HG02884 (cell line): ENCODE measurements around the gene PILRB.
"Not testable (repeated sequence)": the region's sequence is repeated elsewhere in the genome, so short reads cannot be mapped to it uniquely, and the experiment has no call there.

Experiments used
- ATAC-seq: cut with Tn5 transposase; IDR thresholded peaks from one replicate; pipeline ENCODE4 v1.9.1; 2021; ENCODE audit warnings: mild to moderate bottlenecking, moderate library complexity; ENCODE audit not compliant: unreplicated experiment

Gene PILRB

GRCh38 chr7:100373870-100374598, 16.1 kb downstream of the PILRB start:
- ATAC-seq = not testable (repeated sequence)

GRCh38 chr7:100374601-100375000, 16.7 kb downstream of the PILRB start:
- ATAC-seq = no peak

GRCh38 chr7:100376066-100376465, 18.1 kb downstream of the PILRB start:
- ATAC-seq = no peak

GRCh38 chr7:100378114-100378755, 20.3 kb downstream of the PILRB start:
- ATAC-seq = no peak

- ATAC-seq = no peak
These were observed 22.3 kb downstream of the PILRB start for GRCh38 chr7:100380196-100380595.

GRCh38 chr7:100381531-100382233, 23.8 kb downstream of the PILRB start:
- not testable (repeated sequence) for ATAC-seq

GRCh38 chr7:100382234-100382853, 24.4 kb downstream of the PILRB start:
- not testable (repeated sequence) for ATAC-seq

GRCh38 chr7:100384628-100385294, 26.8 kb downstream of the PILRB start:
- no peak for ATAC-seq

GRCh38 chr7:100386940-100387339, 29.0 kb downstream of the PILRB start:
- no peak for ATAC-seq

GRCh38 chr7:100387695-100388094, 29.8 kb downstream of the PILRB start:
- no peak for ATAC-seq

- no peak for ATAC-seq
These were observed 31.6 kb downstream of the PILRB start for GRCh38 chr7:100389437-100390088.

GRCh38 chr7:100390286-100391009, 32.5 kb downstream of the PILRB start:
- no peak for ATAC-seq

GRCh38 chr7:100393233-100393905, 35.5 kb downstream of the PILRB start:
- no peak for ATAC-seq

GRCh38 chr7:100394077-100394476, 36.2 kb downstream of the PILRB start:
- ATAC-seq = no peak

GRCh38 chr7:100396421-100396982, 38.6 kb downstream of the PILRB start:
- peak; percentile 85 for ATAC-seq

- ATAC-seq = no peak
These were observed 39.6 kb downstream of the PILRB start for GRCh38 chr7:100397315-100398081.

- no peak for ATAC-seq
These were observed 40.3 kb downstream of the PILRB start for GRCh38 chr7:100398239-100398638.

- no peak for ATAC-seq
These were observed 42.1 kb downstream of the PILRB start for GRCh38 chr7:100400041-100400440.
